ENCODE measurements around the gene ARHGAP44.

DNA sequence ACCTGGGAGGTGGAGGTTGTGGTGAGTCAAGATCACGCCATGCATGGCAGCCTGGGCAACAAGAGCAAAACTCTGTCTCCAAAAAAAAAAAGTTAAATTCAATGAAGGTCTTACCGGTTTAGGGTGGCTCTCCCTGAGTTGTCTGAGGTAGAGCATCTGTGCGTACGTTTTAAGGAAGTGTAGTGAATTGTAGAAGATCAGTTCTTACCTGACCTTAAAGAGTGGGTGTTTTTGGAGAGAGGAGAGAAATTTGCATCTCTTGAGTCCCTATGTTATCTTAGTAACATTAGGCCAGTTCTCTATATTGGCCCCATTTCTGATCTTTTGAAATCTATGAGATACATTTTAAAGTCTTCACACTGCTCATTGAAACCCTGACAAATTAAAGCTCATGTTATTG, 172.4 kb downstream of the ARHGAP44 start:
- TF ChIP-seq, protein P1, sequence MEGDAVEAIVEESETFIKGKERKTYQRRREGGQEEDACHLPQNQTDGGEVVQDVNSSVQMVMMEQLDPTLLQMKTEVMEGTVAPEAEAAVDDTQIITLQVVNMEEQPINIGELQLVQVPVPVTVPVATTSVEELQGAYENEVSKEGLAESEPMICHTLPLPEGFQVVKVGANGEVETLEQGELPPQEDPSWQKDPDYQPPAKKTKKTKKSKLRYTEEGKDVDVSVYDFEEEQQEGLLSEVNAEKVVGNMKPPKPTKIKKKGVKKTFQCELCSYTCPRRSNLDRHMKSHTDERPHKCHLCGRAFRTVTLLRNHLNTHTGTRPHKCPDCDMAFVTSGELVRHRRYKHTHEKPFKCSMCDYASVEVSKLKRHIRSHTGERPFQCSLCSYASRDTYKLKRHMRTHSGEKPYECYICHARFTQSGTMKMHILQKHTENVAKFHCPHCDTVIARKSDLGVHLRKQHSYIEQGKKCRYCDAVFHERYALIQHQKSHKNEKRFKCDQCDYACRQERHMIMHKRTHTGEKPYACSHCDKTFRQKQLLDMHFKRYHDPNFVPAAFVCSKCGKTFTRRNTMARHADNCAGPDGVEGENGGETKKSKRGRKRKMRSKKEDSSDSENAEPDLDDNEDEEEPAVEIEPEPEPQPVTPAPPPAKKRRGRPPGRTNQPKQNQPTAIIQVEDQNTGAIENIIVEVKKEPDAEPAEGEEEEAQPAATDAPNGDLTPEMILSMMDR (IDR thresholded peaks at IDR 0.05): no peak
- no peak for TF ChIP-seq POLR2A (IDR thresholded peaks at IDR 0.05)
- TF ChIP-seq POLR2AphosphoS5 (IDR thresholded peaks at IDR 0.05): no peak
- no peak for TF ChIP-seq EP300 (IDR thresholded peaks at IDR 0.05)

All from stomach (tissue), 4 donors.